ENCODE measurements around the gene CCDC122. TPM values are rescaled to one million over a fixed set of nuclear protein-coding genes. Genes with fewer than 3 reads are reported as not detected.

Gene CCDC122
- total and polyA plus RNA-seq, 9 of the 15 experiments (the other 6 are each of a cell fraction or from before 2014, with no cell fraction given): not detected

DNA sequence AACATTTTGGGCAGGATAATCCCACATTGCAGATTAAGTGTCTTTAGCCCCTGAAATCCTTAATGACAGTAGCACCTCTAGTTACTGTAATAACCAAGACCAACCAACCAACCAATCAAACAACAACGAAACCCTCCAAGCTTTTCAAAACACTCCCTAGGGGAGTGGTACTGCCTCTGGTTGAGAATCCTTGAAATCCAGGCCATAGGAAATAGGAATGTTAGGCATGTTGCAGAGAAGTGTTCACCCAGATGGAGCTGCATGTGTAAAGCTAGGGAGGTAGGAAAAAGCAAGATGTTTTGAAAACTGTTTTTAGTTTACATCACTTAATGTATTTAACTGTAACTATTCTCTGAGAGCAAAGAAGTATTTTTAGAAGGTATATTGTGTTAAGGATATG is 4.7 kb upstream of the CCDC122 start:
- Histone ChIP-seq H3K9me1 (ENCODE audit: control insufficient read depth, insufficient read depth, low read length) (no peaks in the 10 kb centered on the region), H3K4me1 (replicated peaks in 1 of 2; ENCODE audit: control insufficient read depth in 2 of 2, insufficient read depth in 2 of 2, low read length in 2 of 2) (no peaks in the 10 kb centered on the region; a peak in 1 of 5 replicates), H3K36me3 (ENCODE audit: control insufficient read depth, insufficient read depth, low read length) (no peaks in the 10 kb centered on the region), H3K27ac (ENCODE audit: extremely low read depth, low read depth, low read length) (no peak overlapping the region), H3K9ac (ENCODE audit: insufficient read depth in 1 of 2, low read depth in 2 of 2, low read length in 2 of 2) (no peak overlapping the region), H2AFZ (ENCODE audit: low read depth, low read length) (no peak overlapping the region), H3K4me3 (no peak overlapping the region), H3K79me2 (ENCODE audit: control insufficient read depth, insufficient read depth, low read length) (no peaks in the 10 kb centered on the region), H4K20me1 (replicated peaks; ENCODE audit: control insufficient read depth, insufficient read depth, low read length) (no peaks in the 10 kb centered on the region), H3K4me2 (ENCODE audit: insufficient read depth, low read length) (no peak overlapping the region), H3K27me3 (ENCODE audit: control insufficient read depth in 2 of 2, insufficient read depth in 2 of 2, low read length in 2 of 2) (no peaks in the 10 kb centered on the region), H3K9me3 (replicated peaks; ENCODE audit: control insufficient read depth, insufficient read depth, low read depth, low read length) (no peaks in the 10 kb centered on the region)
- ATAC-seq: no peak
- TF ChIP-seq TCFL5 (CRISPR knock-in tag; conservative IDR thresholded peaks at IDR 0.05) (no peak), NFYB (IDR thresholded peaks at IDR 0.05; ENCODE audit: extremely low read depth, insufficient read length) (no peak), L3MBTL2 (IDR thresholded peaks at IDR 0.05) (no peak), BRCA1 (IDR thresholded peaks at IDR 0.05) (no peak), BRCA1 (CRISPR knock-in tag; IDR thresholded peaks at IDR 0.05) (no peak), CGGBP1 (CRISPR knock-in tag; IDR thresholded peaks at IDR 0.05) (no peak), CAMTA2 (CRISPR knock-in tag; conservative IDR thresholded peaks at IDR 0.05) (no peak), YY1 (IDR thresholded peaks at IDR 0.05; ENCODE audit: borderline replicate concordance in 1 of 3, control insufficient read depth in 1 of 3, extremely low read depth in 1 of 3, insufficient read depth in 3 of 3, insufficient read length in 1 of 3, insufficient replicate concordance in 2 of 3, low read depth in 1 of 3, low read length in 2 of 3) (no peak), POLR2AphosphoS5 (IDR thresholded peaks at IDR 0.05; ENCODE audit: control insufficient read depth, insufficient read depth, low read depth, low read length) (no peak), ZNF551 (CRISPR knock-in tag; IDR thresholded peaks at IDR 0.05) (no peak), SRSF7 (optimal IDR thresholded peaks at IDR 0.05; ENCODE audit: low read depth, low read length) (no peak), ZNF133 (CRISPR knock-in tag; IDR thresholded peaks at IDR 0.05) (no peak), ZNF280B (CRISPR knock-in tag; IDR thresholded peaks at IDR 0.05) (no peak), RBBP5 (IDR thresholded peaks at IDR 0.05; ENCODE audit: borderline replicate concordance, insufficient read depth, low read length, poor library complexity, severe bottlenecking) (no peak), SLC30A9 (CRISPR knock-in tag; IDR thresholded peaks at IDR 0.05) (no peak), ZNF121 (CRISPR knock-in tag; conservative IDR thresholded peaks at IDR 0.05) (no peak), IFI16 (CRISPR knock-in tag; IDR thresholded peaks at IDR 0.05) (no peak)
- TF ChIP-seq, protein P1, sequence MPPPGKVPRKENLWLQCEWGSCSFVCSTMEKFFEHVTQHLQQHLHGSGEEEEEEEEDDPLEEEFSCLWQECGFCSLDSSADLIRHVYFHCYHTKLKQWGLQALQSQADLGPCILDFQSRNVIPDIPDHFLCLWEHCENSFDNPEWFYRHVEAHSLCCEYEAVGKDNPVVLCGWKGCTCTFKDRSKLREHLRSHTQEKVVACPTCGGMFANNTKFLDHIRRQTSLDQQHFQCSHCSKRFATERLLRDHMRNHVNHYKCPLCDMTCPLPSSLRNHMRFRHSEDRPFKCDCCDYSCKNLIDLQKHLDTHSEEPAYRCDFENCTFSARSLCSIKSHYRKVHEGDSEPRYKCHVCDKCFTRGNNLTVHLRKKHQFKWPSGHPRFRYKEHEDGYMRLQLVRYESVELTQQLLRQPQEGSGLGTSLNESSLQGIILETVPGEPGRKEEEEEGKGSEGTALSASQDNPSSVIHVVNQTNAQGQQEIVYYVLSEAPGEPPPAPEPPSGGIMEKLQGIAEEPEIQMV (tag; conservative IDR thresholded peaks at IDR 0.05; ENCODE audit: low read depth): no peak
- WGBS (ENCODE audit: insufficient coverage, low coverage, missing lambda C conversion rate): 0% methylated on average over 1 of the region's 1 CpG
- no peak for DNase-seq (ENCODE audit: extremely low read depth in 1 of 4, low spot score in 3 of 4)
- POLR2A ChIA-PET: no interaction called here
- intact Hi-C loops (cut with micrococcal nuclease): no loop called here
- no TSS peak for BruUV-seq (replicated peaks)
- in situ Hi-C loops (cut with MboI): no loop called here
- CTCF ChIA-PET (ENCODE audit: low intra/inter-chr PET ratio): no interaction called here
- no peak for FAIRE-seq

All from K562 (cell line).